KMS-11 (cell line): ENCODE data around the gene PPP2R3A.
"Not testable (repeated sequence)": the region's sequence is repeated elsewhere in the genome, so short reads cannot be mapped to it uniquely, and the experiment has no call there.

Experiments used
- H2AFZ ChIP-seq: fragments of 200-600 bp; sonication (generic); 2 replicates; pipeline ENCODE4 v1.6.1; 2016; ENCODE audit warnings: antibody characterized with exemption, mixed run types, low read depth
- H3K27ac ChIP-seq: fragments of 200-600 bp; sonication (generic); 2 replicates; pipeline ENCODE4 v1.6.1; 2016; ENCODE audit warnings: mild to moderate bottlenecking, mixed run types
- H3K27me3 ChIP-seq: fragments of 200-600 bp; sonication (generic); 2 replicates; pipeline ENCODE4 v1.6.1; 2017; ENCODE audit warnings: mild to moderate bottlenecking, low read depth, mixed run types, moderate library complexity; ENCODE audit not compliant: insufficient read depth
- H3K36me3 ChIP-seq: fragments of 200-600 bp; sonication (generic); 2 replicates; pipeline ENCODE4 v1.6.1; 2017; ENCODE audit warnings: mild to moderate bottlenecking, mixed run types; ENCODE audit not compliant: insufficient read depth
- H3K4me1 ChIP-seq: fragments of 200-600 bp; sonication (generic); 2 replicates; pipeline ENCODE4 v1.6.1; 2016; ENCODE audit warnings: mild to moderate bottlenecking, low read depth, mixed run types; ENCODE audit not compliant: poor library complexity, severe bottlenecking
- H3K4me2 ChIP-seq: fragments of 200-600 bp; sonication (generic); 2 replicates; pipeline ENCODE4 v1.7.0; 2016; ENCODE audit warnings: mild to moderate bottlenecking, mixed run types
- H3K4me3 ChIP-seq: fragments of 200-600 bp; sonication (generic); IDR thresholded peaks from 2 replicates; pipeline ENCODE4 v1.6.1; 2017; ENCODE audit warnings: low read depth, low read length, mixed read lengths; ENCODE audit not compliant: insufficient read depth
- H3K79me2 ChIP-seq: fragments of 200-600 bp; sonication (generic); 2 replicates; pipeline ENCODE4 v1.6.1; 2016; ENCODE audit warnings: low read depth, mixed run types; ENCODE audit not compliant: insufficient read depth
- H3K9ac ChIP-seq: fragments of 200-600 bp; sonication (generic); 2 replicates; pipeline ENCODE4 v1.6.1; 2016; ENCODE audit warnings: mild to moderate bottlenecking, mixed run types
- H4K20me1 ChIP-seq: fragments of 200-600 bp; sonication (generic); 2 replicates; pipeline ENCODE4 v1.6.1; 2016; ENCODE audit warnings: mild to moderate bottlenecking, mixed run types; ENCODE audit not compliant: insufficient read depth
- TF ChIP-seq, protein P1 (sequence below): fragments of 200-600 bp; sonication (generic); conservative IDR thresholded peaks from 2 replicates; pipeline ENCODE4 v1.6.1; 2017; ENCODE audit warnings: low read depth, mild to moderate bottlenecking, antibody characterized with exemption, low read length, moderate library complexity, mixed read lengths

PPP2R3A gene

DNA sequence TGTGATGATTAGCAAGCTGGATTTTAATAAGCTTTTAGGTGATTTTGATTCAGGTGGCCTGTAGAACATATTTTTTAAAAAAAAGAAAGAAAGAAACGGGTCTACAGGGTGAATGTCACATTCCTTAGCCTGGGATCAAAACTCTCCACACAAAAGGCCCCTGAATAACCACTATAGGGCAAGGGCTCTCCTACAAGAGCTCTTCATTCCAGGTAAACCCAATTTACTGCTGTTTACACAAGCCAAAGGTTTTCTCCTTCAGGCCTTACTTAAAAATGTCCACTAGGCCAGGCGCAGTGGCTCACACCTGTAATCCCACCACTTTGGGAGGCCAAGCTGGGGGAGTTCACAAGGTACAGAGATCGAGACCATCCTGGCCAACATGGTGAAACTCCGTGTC lies 222.3 kb downstream of the PPP2R3A start:
- TF ChIP-seq, protein P1, sequence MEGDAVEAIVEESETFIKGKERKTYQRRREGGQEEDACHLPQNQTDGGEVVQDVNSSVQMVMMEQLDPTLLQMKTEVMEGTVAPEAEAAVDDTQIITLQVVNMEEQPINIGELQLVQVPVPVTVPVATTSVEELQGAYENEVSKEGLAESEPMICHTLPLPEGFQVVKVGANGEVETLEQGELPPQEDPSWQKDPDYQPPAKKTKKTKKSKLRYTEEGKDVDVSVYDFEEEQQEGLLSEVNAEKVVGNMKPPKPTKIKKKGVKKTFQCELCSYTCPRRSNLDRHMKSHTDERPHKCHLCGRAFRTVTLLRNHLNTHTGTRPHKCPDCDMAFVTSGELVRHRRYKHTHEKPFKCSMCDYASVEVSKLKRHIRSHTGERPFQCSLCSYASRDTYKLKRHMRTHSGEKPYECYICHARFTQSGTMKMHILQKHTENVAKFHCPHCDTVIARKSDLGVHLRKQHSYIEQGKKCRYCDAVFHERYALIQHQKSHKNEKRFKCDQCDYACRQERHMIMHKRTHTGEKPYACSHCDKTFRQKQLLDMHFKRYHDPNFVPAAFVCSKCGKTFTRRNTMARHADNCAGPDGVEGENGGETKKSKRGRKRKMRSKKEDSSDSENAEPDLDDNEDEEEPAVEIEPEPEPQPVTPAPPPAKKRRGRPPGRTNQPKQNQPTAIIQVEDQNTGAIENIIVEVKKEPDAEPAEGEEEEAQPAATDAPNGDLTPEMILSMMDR, result no peak
- Histone ChIP-seq H3K27me3 (no peaks in the 10 kb centered on the region), H3K27ac (no peak overlapping the region), H3K9ac (no peak overlapping the region), H3K4me1 (peaks cover 84% of the 10 kb centered on the region), H3K4me3 (no peak overlapping the region), H2AFZ (no peak overlapping the region), H3K79me2 (peaks cover 100% of the 10 kb centered on the region), H3K4me2 (peak overlapping the region; percentile 17; the same call in 1 of the 2 replicates), H3K36me3 (no peaks in the 10 kb centered on the region), H4K20me1 (peaks cover 93% of the 10 kb centered on the region)

DNA sequence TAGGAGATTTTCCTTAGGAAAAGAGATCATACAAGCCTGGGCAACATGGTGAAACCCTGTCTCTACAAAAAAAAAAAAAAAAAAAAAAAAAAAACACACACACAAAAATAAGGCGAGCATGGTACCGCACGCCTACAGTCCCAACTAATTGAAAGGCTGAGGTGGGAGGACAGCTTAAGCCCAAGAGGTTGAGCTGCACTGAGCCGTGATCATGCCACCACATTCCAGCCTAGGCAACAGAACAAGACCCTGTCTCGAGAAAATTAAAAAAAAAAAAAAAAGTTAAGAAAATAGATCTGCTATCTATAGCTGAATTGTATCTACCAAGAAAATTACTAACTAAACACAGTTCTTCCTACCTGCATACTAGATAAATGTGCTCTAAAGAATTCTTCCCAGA lies 223.5 kb downstream of the PPP2R3A start:
- no peaks in the 10 kb centered on the region for H3K27me3 ChIP-seq
- no peak overlapping the region for H3K4me3 ChIP-seq
- no peak overlapping the region for H3K9ac ChIP-seq
- no peak overlapping the region for H3K27ac ChIP-seq
- H4K20me1 ChIP-seq, result peaks cover 93% of the 10 kb centered on the region
- no peak overlapping the region for H3K4me2 ChIP-seq
- peaks cover 73% of the 10 kb centered on the region for H3K4me1 ChIP-seq
- H2AFZ ChIP-seq, result no peak overlapping the region
- TF ChIP-seq, protein P1, result no peak
- peaks cover 100% of the 10 kb centered on the region for H3K79me2 ChIP-seq
- no peaks in the 10 kb centered on the region; the same call in 1 of the 2 replicates for H3K36me3 ChIP-seq

DNA sequence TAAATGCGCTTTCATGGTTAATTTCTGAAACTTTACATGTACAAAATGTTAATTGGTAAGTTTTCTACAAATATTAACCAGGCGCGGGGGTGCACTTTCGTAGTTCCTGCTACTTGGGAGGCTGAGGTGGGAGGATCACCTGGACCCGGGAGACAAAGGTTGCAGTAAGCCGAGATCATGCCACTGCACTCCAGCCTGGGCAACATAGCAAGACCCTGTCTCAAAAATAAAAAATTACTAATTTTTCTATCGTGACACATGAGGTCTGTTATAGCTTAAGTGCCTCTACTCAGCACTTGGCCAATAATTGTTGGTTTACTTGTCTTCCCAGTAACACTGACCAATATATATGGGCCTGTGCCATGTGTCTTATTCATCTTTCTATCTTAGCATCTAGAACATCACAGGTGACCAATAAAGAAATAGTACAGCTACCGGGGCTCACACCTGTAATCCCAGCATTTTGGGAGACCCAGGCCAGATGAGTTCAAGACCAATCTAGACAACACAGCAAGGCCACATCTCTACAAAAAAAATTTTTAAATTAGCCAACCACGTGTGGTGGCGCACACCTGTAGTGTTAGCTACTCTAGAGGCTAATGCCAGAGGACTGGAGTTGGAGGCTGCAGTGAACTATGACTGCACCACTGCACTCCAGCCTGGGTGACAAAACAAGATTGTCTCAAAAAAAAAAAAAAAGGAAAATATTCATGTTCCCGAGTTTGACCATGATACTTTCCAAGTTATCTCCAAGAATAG lies 224.5 kb downstream of the PPP2R3A start:
- no peak overlapping the region for H3K4me3 ChIP-seq
- peak overlapping the region; percentile 71; the same call in 1 of the 2 replicates for H3K4me2 ChIP-seq
- TF ChIP-seq, protein P1, result no peak
- peaks cover 92% of the 10 kb centered on the region for H4K20me1 ChIP-seq
- H3K27ac ChIP-seq, result no peak overlapping the region
- H3K4me1 ChIP-seq, result peaks cover 68% of the 10 kb centered on the region
- H3K27me3 ChIP-seq, result no peaks in the 10 kb centered on the region
- H3K36me3 ChIP-seq, result no peaks in the 10 kb centered on the region; the same call in 1 of the 2 replicates
- no peak overlapping the region for H2AFZ ChIP-seq
- H3K9ac ChIP-seq, result no peak overlapping the region
- H3K79me2 ChIP-seq, result peaks cover 100% of the 10 kb centered on the region

DNA sequence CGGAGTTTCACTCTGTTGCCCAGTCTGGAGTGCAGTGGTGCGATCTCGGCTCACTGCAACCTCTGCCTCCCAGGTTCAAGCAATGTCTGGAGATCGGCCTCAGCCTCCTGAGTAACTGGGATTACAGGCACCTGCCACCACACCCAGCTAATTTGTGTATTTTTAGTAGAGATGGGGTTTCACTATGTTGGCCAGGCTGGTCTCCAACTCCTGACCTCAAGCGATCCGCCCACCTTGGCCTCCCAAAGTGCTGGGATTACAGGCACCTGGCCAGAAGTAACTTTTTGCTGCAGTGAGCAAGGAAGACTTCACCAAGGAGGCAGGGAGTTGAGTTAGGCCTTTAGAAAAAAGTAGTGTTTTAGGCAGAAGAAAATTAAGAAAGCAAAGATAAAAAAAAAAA lies 226.7 kb downstream of the PPP2R3A start:
- Histone ChIP-seq H4K20me1 (peaks cover 76% of the 10 kb centered on the region), H3K9ac (peak overlapping the region; percentile 99; the same call in 1 of the 2 replicates), H3K4me2 (peak overlapping the region; percentile 71), H3K27ac (peak overlapping the region; percentile 100; the same call in 1 of the 2 replicates), H3K4me1 (peaks cover 47% of the 10 kb centered on the region), H3K79me2 (peaks cover 84% of the 10 kb centered on the region)
- not testable (repeated sequence) for H2AFZ ChIP-seq, H3K36me3 ChIP-seq, H3K4me3 ChIP-seq, H3K27me3 ChIP-seq

DNA sequence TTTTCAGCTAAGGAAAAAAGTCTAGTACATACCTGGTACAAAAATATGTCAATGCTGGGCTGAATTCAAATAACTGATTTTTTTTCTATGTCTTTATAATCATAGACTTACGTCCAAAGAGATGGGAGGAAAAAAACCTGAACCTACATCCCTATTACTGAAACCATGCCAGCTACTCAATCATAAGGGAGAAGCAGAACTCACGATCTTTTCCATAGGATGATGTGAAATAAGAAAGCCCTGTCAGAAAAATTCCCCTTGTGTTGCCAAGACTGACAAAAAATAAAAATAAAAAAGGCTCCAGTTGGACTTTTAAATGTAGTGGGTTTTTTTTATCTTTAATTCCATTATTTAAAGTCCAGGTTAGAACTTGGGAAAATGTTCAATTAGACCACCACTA lies 227.3 kb downstream of the PPP2R3A start:
- H3K27ac ChIP-seq, result peak overlapping the region; percentile 100
- H3K4me3 ChIP-seq, result peak overlapping the region; percentile 45
- H3K9ac ChIP-seq, result peak overlapping the region; percentile 99
- no peaks in the 10 kb centered on the region; the same call in 1 of the 2 replicates for H3K36me3 ChIP-seq
- no peak overlapping the region for H2AFZ ChIP-seq
- TF ChIP-seq, protein P1, result no peak
- peaks cover 77% of the 10 kb centered on the region for H3K79me2 ChIP-seq
- peak overlapping the region; percentile 71 for H3K4me2 ChIP-seq
- peaks cover 43% of the 10 kb centered on the region for H3K4me1 ChIP-seq
- peaks cover 70% of the 10 kb centered on the region for H4K20me1 ChIP-seq
- no peaks in the 10 kb centered on the region for H3K27me3 ChIP-seq
